ENCODE measurements around the gene RNGTT.
"Not testable (repeated sequence)": the region's sequence is repeated elsewhere in the genome, so short reads cannot be mapped to it uniquely, and the experiment has no call there.

DNA sequence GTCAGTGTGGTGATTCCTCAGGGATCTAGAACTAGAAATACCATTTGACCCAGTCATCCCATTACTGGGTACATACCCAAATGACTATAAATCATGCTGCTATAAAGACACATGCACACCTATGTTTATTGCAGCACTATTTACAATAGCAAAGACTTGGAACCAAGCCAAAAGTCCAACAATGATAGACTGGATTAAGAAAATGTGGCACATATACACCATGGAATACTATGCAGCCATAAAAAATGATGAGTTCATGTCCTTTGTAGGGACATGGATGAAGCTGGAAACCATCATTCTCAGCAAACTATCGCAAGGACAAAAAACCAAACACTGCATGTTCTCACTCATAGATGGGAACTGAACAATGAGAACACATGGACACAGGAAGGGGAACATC, 247.0 kb downstream of the RNGTT start:
- TF ChIP-seq, protein P1, sequence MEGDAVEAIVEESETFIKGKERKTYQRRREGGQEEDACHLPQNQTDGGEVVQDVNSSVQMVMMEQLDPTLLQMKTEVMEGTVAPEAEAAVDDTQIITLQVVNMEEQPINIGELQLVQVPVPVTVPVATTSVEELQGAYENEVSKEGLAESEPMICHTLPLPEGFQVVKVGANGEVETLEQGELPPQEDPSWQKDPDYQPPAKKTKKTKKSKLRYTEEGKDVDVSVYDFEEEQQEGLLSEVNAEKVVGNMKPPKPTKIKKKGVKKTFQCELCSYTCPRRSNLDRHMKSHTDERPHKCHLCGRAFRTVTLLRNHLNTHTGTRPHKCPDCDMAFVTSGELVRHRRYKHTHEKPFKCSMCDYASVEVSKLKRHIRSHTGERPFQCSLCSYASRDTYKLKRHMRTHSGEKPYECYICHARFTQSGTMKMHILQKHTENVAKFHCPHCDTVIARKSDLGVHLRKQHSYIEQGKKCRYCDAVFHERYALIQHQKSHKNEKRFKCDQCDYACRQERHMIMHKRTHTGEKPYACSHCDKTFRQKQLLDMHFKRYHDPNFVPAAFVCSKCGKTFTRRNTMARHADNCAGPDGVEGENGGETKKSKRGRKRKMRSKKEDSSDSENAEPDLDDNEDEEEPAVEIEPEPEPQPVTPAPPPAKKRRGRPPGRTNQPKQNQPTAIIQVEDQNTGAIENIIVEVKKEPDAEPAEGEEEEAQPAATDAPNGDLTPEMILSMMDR (IDR thresholded peaks at IDR 0.05), result not testable (repeated sequence)
- TF ChIP-seq POLR2A, EP300 (IDR thresholded peaks at IDR 0.05): not testable (repeated sequence)
